HG03196 (cell line): ENCODE results near the gene ENTPD8.

Experiments used
- ATAC-seq: cut with Tn5 transposase; IDR thresholded peaks from one replicate; pipeline ENCODE4 v1.9.1; 2021; ENCODE audit not compliant: unreplicated experiment

The ENTPD8 gene

DNA sequence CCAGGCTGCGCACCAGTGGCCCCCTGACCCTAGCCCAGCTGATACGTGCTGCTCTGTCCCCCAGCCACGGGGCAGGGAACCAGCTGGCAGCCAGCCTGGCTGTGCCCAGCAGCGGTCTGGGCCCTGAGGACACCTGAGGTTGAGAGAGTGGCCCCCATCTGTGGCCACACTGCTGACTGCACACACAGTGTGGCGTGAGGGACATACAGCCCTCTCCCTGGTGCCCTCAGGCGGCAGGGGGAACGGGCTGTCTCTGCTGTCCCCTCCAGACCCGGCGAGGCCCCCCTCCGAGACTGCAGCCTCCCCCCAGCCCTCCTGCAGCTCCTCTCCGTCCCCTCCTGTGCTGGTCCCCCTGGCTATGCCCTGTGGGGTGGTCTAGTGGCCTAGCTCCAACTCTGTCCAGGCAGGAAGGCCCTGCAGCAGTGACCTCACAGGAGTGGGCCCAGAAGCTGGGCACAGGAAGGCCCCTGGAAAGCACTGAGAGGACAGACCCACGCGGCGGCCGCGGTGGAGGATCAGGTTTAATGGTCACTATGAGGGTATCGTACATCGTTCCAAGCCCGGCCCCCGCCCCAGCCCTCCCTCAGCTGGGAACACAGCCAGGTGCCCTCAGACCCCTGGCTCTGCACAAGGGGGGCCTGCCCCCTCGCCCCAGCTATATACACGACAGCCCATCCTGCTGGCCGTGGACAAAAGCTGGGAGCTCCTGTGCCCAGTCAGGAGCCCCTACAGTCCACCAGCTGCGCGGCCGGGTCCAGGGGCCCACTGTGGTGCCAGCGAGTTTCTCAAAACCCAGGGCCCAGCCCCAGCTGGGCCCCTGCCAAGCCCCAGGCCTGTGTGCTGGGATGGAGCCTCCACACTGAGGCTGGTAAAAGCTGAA lies 6.8 kb upstream of the ENTPD8 start:
- ATAC-seq: no peak

DNA sequence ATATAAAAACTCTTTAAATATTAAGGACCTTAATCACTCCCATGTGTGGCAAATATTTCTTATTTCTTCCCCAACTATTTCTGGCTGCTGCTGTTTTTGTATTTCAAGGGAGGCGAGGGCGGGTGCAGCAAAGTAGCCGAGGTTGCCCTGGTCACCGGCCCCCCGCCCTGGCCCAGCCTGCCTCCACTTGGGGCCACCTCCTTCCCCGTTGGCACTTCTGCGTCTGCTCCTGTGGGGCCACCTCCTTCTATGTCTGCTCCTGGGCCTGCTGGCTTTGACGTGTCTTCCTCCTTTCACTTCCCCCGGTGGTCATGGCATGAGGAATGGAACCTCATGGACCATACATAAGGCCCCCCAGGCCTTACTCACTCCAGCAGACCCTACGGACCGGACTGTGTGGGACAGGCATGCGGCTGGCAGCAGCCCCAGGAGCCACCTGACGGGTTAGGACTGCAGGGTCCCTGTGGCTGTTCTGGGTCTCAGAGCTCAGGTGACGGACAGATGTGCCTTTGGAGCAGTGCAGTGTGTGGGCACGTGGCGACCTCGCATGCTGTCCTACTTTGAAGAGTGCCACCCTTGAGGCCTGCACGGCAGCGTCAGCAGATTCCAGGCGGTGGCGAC lies 5.8 kb upstream of the ENTPD8 start:
- no peak for ATAC-seq

DNA sequence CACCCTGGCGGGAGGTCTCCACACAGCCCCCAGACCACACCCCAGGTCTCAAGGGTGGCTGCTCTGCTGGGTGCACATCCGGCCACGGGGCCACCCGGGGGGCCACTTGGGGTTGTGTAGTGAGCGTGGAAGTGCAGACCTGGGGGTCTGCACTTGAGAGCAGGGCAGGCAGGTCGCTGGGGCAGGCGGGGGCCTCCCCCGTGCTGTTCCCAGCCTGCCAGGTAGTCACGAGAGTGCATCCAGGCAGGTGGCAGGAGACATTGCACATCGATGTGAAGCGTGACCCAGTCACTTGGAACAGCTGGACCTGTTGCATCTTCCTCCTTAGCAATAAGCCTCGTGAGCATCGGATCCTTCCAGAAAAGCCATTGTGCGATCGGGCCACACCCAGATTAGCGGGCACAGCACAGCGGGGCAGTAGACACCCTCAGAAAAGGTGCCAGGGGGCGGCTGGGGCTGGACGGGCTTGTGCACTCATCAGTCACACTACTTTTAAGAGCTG lies 4.8 kb upstream of the ENTPD8 start:
- no peak for ATAC-seq

DNA sequence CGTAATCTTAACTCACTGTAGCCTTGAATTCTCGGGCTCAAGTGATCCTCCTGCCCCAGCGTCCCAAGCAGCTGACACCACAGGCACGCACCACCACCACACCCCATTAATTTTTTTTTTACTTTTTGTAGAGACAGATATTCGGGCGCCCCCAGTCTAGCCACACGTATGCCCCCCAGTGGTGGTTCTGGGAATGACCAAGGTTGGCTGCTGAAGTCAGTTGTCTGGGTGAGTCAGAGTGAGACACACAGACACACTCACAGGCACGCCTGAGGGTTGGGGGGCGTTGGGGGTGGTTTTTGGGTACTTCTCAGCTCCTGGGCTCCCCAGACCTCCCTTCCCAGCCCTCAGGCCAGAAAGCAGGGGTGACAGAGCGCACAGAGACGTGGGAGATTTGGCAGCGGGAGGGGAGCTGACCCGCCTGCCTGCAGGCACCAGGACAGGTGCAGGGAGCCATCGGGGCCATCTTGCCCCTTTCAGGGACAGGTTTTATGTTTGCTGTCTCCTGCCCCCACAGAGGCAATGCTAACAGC lies 4.2 kb upstream of the ENTPD8 start:
- ATAC-seq: no peak

DNA sequence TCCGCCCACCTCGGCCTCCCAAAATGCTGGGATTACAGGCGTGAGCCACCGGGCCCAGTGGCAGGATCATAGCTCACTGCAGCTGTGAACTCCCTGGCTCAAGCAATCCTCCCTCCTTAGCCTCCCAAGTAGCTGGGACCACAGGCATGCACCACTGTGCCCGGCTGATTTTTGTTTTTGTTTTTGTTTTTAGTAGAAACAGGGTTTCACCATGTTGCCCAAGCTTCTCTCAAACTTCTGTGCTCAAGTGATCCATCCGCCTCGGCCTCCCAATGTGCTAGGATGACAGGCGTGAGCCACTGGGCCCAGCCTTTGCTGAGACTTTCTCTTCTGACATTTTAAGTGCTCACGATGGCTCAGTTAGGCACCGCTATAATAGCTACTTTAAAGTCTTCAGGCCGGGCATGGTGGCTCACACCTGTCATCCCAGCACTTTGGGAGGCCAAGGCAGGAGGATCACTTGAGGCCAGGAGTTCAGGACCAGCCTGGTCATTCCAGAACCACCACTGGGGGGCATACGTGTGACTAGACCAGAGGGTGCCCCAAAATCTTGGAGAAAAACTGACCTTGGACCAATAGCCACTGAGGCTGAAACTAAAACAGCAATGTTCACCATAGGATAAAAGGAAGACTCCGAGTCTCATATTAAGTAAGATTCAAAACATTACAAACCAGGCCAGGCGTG lies 3.1 kb upstream of the ENTPD8 start:
- ATAC-seq: no peak

DNA sequence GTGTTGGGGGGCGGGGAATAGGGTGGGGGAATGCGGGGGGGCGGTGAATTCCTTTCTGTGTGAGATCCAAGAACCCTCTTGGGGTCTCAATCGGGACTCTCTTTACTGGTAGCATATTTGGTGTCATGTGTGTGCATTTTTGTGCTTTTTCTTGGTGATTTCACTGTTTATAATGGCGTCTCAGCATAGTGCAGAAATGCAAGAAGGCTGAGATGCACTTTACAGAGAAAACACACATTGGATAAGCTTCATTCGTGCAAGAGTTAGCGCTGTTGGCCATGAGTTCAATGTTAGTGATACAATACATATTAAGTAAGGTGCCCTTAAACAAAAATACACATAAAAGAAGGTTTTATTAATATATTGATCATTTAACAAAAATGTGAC lies 771 bp upstream of the ENTPD8 start:
- no peak for ATAC-seq

DNA sequence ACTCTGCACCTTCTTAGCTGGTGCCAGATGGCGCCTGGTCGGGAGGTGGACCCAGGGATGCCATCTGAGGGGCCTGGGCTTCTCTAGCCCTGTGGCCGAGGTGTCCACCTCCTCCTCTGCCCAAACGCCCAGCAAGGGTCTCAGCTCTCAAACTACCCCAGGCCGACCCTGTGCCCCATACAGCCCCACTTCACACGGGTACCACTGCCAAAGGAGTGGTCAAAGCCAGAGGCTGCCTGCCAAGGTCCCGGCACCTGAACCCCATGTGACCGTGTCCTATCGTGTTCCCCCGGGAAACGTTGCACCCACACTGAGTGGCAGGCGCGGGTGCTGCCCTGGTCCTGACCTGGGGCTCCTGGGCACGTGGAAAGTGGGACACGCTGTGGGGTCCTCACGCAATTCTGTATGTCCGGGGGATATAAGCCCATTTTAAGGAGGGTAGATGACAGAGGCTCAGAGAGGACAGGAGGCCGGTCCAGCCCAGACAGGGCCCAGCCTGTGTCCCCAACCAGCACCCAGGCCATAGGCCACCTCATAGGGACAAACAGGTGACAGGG lies 1.9 kb downstream of the ENTPD8 start:
- no peak for ATAC-seq

DNA sequence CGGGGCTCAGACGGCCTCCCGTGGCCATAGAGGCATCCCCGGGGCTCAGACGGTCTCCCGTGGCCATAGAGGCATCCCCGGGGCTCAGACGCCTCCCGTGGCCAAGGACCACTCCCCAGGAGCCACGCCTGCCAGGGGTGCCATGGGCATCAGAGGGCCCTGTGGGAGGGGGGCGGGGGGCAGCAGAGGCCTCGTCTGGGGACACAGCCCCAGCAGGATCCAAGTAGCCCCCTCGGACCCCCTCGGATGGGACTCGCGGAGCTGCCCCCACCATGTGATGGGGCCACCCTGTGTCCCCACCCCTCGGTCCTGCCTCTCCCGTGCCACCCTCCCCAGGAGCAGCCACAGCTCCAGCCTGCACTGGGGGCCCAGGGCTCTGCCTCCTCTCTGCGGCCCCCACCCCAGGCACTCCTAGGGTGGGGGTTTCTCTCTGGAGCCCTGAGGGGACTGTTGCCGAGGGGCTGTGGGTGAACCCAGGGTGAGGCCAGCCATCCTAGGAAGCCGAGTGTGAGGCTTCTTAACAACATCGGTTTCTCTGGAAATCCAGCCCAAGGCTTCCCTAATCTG lies 2.5 kb downstream of the ENTPD8 start:
- no peak for ATAC-seq

DNA sequence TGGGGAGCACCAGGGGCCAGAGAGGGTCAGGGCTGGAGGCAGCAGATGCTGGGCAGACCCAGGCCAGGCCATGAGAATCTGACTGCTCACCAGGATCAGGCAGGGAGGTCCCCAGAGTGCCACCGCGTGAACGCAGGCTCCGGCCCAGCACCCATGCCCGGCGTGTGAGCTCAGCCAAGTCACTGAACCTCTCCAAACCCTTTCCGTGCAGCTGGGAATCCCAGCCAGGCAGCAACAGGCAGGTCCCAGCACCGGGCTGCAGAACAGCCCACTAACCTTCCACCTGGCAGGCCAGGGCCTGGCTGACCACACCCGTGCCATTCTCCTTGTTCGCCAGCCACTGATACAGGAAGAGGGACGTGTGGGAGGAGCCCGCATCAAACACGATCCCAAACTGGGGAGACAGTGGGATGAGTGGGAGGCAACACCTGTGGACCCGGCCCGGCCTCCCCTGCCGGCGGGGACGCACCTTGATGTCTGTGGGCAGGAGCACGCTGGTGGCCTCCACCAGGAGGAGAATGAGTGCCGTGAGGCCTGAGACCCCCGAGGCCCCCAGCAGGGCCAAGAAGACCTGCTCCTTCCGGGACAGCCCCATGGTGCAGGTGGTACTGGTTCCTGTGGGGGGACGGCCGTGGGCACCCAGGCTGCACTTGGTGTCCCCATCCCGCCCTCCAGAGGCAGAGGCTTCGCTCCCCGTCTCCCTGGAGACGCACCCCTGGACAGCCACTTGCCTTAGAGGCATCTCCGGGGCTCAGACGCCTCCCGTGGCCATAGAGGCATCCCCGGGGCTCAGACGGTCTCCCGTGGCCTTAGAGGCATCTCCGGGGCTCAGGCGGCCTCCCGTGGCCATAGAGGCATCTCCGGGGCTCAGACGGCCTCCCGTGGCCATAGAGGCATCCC lies 3.2 kb downstream of the ENTPD8 start:
- no peak for ATAC-seq

DNA sequence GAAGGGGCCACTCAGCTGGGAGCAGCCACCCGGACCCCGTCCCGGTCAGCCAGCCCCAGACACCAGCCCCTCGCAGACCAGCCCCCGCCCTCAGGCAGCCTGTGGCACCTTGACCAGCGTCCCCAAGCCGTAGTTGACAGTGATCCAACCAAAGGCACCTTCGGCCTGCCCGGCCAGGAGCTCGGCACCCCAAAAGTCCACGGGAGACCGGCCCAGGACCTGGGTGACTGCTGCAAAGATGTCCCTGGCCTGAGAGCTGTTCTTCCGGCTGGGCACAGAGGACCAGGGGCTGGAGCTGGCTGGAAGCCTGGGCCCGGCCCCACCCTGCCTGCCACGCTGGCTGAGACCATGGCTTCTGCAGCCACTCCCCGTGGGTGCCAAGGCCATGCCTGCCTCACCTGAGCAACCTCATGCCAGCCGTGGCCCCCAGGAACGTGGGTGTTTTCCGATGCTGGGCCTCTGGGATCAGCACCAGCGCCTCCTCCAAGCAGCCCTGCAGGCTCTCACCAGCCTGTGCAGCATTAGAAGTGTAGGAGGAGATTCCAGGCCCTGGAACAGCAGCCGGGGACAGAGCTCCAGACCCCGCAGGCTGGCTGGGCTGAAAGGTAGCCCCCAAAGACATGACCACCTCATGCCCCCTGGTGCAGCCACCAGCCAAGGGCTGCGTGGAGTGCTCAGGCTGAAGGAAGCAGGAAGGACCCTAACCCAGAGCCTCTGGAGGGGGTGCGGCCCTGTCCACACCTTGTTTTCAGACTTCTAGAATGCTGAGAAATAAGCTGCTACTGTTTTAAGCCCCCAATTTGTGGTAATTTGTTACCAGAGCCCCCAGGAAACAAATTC lies 4.2 kb downstream of the ENTPD8 start:
- ATAC-seq: no peak

DNA sequence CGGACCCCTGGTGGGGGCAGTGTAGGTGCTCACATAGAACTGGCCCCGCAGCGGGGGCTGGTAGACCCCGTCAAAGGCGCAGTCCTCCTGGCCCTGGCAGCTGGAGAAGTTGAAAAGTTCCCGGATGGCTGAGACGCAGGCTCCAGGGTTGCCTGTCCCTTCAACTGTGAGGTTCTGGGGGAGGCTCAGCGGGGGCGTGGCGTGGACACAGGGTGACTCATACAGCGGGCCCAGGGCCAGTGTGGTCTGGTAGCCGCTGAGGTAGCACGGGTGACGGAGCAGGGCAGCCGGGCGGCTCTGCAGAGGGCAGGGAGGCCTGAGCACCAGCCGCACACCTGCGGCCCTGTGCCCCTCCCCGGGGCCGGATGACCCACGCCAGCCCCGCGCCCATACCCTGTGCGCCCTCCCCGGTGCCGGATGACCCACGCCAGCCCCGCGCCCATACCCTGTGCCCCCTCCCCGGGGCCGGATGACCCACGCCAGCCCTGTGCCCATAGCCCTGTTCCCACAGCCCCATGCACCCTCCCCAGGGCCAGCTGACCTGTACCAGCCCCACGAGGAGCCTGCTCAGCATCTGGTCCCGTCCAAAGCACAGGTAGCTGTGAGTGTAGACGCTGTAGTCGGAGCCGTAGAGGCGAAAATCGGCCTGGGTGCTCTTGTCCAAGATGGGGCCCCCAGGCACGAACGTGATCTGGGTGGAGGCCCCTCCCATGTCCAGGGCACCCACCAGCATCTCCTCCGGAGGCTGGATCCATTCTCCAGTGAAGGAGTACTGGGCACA lies 5.0 kb downstream of the ENTPD8 start:
- no peak for ATAC-seq

DNA sequence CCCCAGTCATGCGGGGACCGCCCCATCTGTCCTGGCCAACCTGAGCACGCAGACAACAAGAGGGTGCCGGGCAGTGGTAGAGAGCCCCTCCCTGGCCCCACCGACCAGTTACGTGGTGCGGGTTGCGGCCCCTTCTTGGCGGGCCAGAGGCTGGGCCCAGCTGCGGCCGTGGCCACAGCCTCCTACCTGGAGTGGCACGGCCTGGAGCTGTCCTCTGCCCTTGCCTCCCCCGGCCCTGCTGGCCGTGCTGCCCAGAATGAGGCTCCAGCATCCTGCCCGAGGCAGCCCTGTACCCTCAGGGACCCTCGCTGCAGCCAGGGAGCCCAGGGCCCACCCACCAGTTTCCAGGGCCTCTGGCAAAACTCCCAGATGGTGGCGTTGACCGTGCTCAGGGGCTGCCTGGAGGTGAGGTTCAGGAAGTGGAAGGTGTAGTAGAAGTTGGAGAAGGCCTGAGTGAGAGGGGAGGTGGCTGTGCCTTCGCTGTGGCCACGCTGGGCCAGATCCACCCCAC lies 5.7 kb downstream of the ENTPD8 start:
- ATAC-seq: no peak

DNA sequence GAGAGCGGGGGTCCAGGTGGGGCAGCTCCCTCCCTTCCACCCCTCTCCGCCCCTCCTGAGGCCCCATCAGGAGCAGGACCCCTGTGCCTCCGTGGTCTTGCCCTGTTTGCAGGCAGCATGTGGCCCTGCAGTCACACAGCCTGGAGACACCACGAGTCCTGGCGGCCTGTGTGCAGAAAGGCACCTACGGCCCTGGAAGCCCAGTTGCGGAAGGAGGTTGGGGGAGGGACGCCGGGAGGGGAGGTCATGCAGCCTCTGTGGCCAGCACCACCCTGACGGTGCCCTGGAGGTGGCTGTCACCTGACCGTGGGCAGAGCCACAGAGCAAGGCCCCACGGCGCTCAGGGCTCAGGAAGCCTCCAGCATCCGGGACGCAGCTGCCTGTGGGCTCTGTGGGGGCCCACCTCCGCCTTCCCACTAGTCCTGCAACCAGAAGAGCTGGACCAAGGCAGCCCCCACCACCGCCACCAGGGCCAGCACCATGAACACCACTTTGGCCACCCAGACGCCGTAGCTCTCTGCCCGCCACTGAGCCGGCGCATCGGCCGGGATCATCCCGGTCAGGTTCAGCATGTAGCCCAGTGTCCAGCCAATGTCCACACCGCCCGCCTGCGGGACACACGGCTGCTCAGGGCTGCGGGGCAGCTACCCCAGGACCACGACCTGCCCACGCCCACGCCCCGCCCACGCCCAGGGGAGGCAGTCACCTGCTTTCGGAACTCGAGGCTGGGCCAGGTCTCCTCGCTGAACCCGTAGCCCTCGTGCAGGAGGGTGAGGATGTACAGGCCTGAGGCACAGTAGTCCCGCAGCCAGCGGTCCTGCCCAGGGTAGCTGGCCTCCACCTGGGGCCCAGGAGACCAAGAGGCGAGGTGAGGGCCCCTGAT lies 6.4 kb downstream of the ENTPD8 start:
- ATAC-seq: no peak

DNA sequence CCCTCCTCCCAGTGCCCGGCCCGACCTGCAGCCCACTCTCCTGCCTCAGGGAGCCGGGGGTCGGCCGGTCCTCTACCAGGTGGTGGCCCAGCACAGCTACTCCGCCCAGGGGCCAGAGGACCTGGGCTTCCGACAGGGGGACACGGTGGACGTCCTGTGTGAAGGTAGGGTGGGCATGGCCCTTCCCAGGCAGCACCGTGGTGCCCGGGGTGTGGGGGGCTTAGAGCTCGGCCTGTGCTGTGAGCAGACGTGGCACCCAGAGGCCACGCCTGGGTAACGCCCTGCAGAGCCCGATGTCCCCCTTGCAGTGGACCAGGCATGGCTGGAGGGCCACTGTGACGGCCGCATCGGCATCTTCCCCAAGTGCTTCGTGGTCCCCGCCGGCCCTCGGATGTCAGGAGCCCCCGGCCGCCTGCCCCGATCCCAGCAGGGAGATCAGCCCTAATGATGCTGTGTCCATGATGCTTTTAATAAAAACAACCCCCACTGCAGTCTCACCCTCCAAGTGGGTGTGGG lies 7.2 kb downstream of the ENTPD8 start:
- no peak for ATAC-seq

DNA sequence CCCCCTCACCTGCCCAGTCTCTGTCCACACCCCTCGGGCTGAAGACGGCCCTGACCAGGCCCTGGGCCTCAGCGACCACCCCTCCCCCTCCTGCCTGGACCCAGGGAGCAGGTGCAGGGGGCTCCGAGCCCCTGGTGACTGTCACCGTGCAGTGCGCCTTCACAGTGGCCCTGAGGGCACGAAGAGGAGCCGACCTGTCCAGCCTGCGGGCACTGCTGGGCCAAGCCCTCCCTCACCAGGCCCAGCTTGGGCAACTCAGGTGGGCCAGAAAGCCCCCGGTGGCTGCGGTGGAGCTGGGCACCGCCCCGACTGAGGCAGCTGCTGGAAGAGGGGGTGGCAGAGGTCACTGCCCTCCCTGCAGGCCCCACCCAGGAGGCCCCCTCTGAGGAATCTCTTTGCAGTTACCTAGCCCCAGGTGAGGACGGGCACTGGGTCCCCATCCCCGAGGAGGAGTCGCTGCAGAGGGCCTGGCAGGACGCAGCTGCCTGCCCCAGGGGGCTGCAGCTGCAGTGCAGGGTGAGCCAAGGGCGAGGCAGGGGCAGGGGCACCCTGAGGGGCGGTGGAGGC lies 7.7 kb downstream of the ENTPD8 start:
- ATAC-seq: no peak

DNA sequence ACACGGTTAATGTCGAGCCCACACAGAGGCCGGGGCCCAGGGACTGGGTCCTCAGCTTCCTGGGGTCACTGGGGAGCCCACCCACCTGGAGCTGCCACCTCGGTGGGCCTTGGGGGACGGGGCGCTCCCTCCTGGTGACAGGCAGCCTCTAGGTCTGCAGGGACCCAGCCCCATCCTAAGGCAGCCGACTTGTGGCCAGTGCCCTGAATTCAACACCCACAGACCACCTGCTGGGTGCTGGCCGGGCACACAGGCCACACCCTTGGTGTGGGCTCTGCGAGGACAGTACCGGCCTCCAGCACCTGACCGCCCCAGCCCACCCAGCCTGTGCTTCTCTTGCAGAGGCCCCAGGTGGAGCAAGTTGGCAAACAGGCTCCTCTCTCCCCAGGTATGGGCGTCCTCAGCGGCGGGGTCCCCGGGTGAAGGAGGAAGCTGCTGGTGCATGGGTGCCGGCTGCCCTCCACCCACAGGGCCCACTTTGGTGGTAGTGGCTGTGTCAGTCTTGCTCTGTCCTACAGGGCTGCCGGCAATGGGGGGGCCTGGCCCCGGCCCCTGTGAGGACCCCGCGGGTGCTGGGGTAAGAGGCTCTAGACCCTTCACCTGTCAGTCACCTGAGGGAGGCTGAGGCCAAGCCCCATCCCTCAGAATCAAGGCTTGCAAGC lies 8.3 kb downstream of the ENTPD8 start:
- ATAC-seq: no peak
